GM12873 (cell line): ENCODE data around the gene EPB41L4B.

ENCODE experiments used
- CTCF ChIP-seq: IDR thresholded peaks from 2 replicates; pipeline ENCODE4 v1.5.1; 2012; ENCODE audit warnings: low read depth, mild to moderate bottlenecking, moderate library complexity, low read length, control low read depth; ENCODE audit not compliant: insufficient read depth; ENCODE audit errors: missing control alignments

The EPB41L4B gene

GRCh38 chr9:109264877-109265587 lies 55.8 kb downstream of the EPB41L4B start:
- no peak for TF ChIP-seq CTCF

- no peak for TF ChIP-seq CTCF
Observed at GRCh38 chr9:109263358-109263757, 57.5 kb downstream of the EPB41L4B start.

GRCh38 chr9:109258481-109259302 lies 62.2 kb downstream of the EPB41L4B start:
- no peak for TF ChIP-seq CTCF

GRCh38 chr9:109256336-109256735 lies 64.5 kb downstream of the EPB41L4B start:
- TF ChIP-seq CTCF = no peak

GRCh38 chr9:109255394-109255793 lies 65.5 kb downstream of the EPB41L4B start:
- no peak for TF ChIP-seq CTCF

GRCh38 chr9:109254317-109254716 lies 66.5 kb downstream of the EPB41L4B start:
- no peak for TF ChIP-seq CTCF

GRCh38 chr9:109253637-109254284 lies 67.1 kb downstream of the EPB41L4B start:
- TF ChIP-seq CTCF = no peak
